Thyroid gland (tissue), 4 donors: Measurements from ENCODE around the gene PCDH15. TPM values are rescaled to one million over a fixed set of nuclear protein-coding genes. Genes with fewer than 3 reads are reported as not detected.

Source experiments
- DNase-seq, 2 donors: peaks; one replicate each; pipeline ENCODE4 v3.0.0-alpha.2; 2019
- H3K27ac ChIP-seq, 3 donors: fragments of 200-600 bp; sonication (generic); 1 replicate in 2 of 3; 2 replicates in 1 of 3; pipeline ENCODE4 v1.5.1; 2016 to 2019; ENCODE audit warnings: mild to moderate bottlenecking in 1 of 3, moderate library complexity in 1 of 3
- H3K27me3 ChIP-seq: fragments of 200-600 bp; sonication (generic); one replicate; pipeline ENCODE4 v1.5.1; 2019
- H3K36me3 ChIP-seq, 2 donors: fragments of 200-600 bp; sonication (generic); one replicate each; pipeline ENCODE4 v1.5.1; 2016 to 2019
- H3K4me1 ChIP-seq, 2 donors: fragments of 200-600 bp; sonication (generic); one replicate each; pipeline ENCODE4 v1.5.1; 2017 to 2019
- H3K4me3 ChIP-seq, 3 donors: fragments of 200-600 bp; sonication (generic); replicated peaks in 1 of 3; 1 replicate in 2 of 3; 2 replicates in 1 of 3; pipeline ENCODE4 v1.5.1; 2016; ENCODE audit warnings: mild to moderate bottlenecking in 1 of 3
- H3K9me3 ChIP-seq: fragments of 200-600 bp; sonication (generic); one replicate; pipeline ENCODE4 v1.5.1; 2017
- POLR2A ChIP-seq, 2 donors: fragments of 450-650 bp; IDR thresholded peaks; one replicate each; pipeline ENCODE4 v1.6.1; 2017; ENCODE audit warnings: antibody characterized with exemption in 2 of 2, mild to moderate bottlenecking in 2 of 2, moderate library complexity in 1 of 2
- WGBS, 2 donors: methylation state at CpG; one replicate each; pipeline ENCODE4 v1.1.5; 2017; 5-methylcytosine and 5-hydroxymethylcytosine counted together
- intact Hi-C: fragments of 100-400 bp; cut with DNase I; formaldehyde crosslinking; loops from one replicate; pipeline ENCODE4 v1.15.1; 2023
- total RNA-seq, 4 donors: library from RNA; depleted of rRNA; stranded (reverse); fragments of >200 nt; gene quantifications; one replicate each; pipeline ENCODE4 v1.2.3, GENCODE V29; 2016
- TF ChIP-seq, protein P1 (sequence below), 6 experiments: fragments of 200-600 bp in 3 of 6; fragments of 450-650 bp in 3 of 6; sonication (generic) in 3 of 6; IDR thresholded peaks; one replicate each; pipeline ENCODE4 v1.5.1; 2016 to 2019; ENCODE audit warnings: antibody characterized with exemption in 6 of 6, mild to moderate bottlenecking in 2 of 6, inconsistent platforms in 1 of 6, moderate library complexity in 1 of 6

Gene PCDH15
- total RNA-seq, 4 donors from 2014 or later, result not detected

DNA sequence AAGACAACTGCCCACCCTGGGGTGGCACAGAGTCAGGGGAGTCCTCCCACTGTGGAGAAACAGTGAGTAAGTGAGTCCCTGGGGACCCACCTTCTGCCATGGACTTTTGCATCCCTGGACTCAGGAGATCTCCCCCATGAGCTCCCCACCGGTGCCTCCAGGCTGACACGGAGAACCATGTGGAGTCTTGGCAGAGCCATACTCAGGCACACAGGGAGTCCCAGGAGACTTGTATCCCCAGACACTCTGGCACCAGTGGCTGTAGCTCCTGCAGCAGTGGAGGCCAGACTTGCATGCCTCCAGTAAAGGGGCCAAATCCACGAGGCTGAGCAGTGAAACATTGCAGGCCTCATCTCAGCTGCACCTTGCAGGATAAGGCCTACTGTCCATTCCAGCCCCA is 791.4 kb downstream of the PCDH15 start:
- no peak for DNase-seq
- no peak for TF ChIP-seq POLR2A (IDR thresholded peaks at IDR 0.05)
- TF ChIP-seq, protein P1, sequence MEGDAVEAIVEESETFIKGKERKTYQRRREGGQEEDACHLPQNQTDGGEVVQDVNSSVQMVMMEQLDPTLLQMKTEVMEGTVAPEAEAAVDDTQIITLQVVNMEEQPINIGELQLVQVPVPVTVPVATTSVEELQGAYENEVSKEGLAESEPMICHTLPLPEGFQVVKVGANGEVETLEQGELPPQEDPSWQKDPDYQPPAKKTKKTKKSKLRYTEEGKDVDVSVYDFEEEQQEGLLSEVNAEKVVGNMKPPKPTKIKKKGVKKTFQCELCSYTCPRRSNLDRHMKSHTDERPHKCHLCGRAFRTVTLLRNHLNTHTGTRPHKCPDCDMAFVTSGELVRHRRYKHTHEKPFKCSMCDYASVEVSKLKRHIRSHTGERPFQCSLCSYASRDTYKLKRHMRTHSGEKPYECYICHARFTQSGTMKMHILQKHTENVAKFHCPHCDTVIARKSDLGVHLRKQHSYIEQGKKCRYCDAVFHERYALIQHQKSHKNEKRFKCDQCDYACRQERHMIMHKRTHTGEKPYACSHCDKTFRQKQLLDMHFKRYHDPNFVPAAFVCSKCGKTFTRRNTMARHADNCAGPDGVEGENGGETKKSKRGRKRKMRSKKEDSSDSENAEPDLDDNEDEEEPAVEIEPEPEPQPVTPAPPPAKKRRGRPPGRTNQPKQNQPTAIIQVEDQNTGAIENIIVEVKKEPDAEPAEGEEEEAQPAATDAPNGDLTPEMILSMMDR (IDR thresholded peaks at IDR 0.05), result no peak
- Histone ChIP-seq H3K27ac (no peak overlapping the region), H3K36me3 (no peaks in the 10 kb centered on the region), H3K9me3 (no peaks in the 10 kb centered on the region), H3K4me3 (no peak overlapping the region), H3K4me1 (no peaks in the 10 kb centered on the region), H3K27me3 (no peaks in the 10 kb centered on the region)
- intact Hi-C loops, result no loop called here
- 75 to 82% methylated on average over 3 of the region's 3 CpGs for WGBS, 2 donors

- no peak for TF ChIP-seq POLR2A (IDR thresholded peaks at IDR 0.05)
- TF ChIP-seq, protein P1 (IDR thresholded peaks at IDR 0.05), result no peak
- Histone ChIP-seq H3K4me1 (no peaks in the 10 kb centered on the region), H3K27ac (no peak overlapping the region), H3K27me3 (no peaks in the 10 kb centered on the region), H3K9me3 (no peaks in the 10 kb centered on the region), H3K36me3 (no peaks in the 10 kb centered on the region), H3K4me3 (no peak overlapping the region)
- no peak for DNase-seq
- intact Hi-C loops, result no loop called here
- WGBS, 2 donors, result 89 to 91% methylated on average over 1 of the region's 1 CpG
These were observed 799.0 kb downstream of the PCDH15 start for GRCh38 chr10:54002077-54002476.

DNA sequence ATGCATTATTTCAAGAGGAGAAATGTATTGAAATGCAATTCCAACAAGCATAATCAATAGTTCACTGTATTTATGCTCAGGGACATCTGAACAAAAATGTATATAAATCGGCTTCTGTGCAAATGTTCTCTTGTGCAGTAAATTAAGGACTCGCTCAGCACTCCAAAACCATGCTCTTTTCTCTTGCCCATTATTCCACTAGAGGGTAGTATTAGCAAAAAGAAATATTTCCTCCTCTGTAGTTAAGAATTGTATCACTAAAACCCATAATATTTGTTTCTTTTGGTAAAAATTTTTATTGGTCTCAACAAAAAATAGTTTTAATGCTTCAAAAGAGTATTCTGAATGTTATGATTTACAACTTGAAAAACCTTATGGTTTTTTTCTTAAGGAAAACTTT is 803.1 kb downstream of the PCDH15 start:
- Histone ChIP-seq H3K36me3 (no peaks in the 10 kb centered on the region), H3K9me3 (no peaks in the 10 kb centered on the region), H3K27ac (no peak overlapping the region), H3K4me1 (no peaks in the 10 kb centered on the region), H3K27me3 (no peaks in the 10 kb centered on the region), H3K4me3 (no peak overlapping the region)
- DNase-seq, result no peak
- intact Hi-C loops, result no loop called here
- 46 to 52% methylated on average over 2 of the region's 2 CpGs for WGBS, 2 donors
- TF ChIP-seq, protein P1 (IDR thresholded peaks at IDR 0.05), result peak in 3 of 6 experiments; percentile 38 to 49 (median 46)
- TF ChIP-seq POLR2A (IDR thresholded peaks at IDR 0.05), result no peak

GRCh38 chr10:53990799-53991238 is 810.2 kb downstream of the PCDH15 start:
- Histone ChIP-seq H3K36me3 (no peaks in the 10 kb centered on the region), H3K9me3 (no peaks in the 10 kb centered on the region), H3K4me3 (no peak overlapping the region), H3K27me3 (no peaks in the 10 kb centered on the region), H3K4me1 (no peaks in the 10 kb centered on the region), H3K27ac (no peak overlapping the region)
- no peak for DNase-seq
- TF ChIP-seq, protein P1 (IDR thresholded peaks at IDR 0.05), result no peak
- TF ChIP-seq POLR2A (IDR thresholded peaks at IDR 0.05), result no peak
- WGBS, 2 donors, result 75 to 91% methylated on average over 4 to 18 of the region's 28 CpGs
- intact Hi-C loops, result no loop called here

DNA sequence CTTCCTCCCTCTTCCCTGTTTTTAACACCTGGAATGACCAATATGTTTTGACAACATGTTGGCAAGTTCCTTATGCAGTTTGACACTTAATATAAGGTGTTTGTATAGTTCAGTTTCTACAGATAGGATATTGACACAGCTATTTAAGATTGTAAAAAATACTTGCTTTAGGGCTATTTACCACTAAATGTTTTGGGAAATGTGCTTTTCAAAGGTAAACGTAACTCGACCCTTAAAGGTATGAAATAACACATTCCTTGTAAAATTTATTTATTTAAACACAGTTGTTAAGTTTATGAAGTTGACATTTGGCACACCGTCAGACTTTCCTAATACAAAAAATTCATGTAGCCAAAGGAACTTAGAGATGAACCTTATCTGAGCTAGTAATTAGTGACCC is 817.6 kb downstream of the PCDH15 start:
- TF ChIP-seq, protein P1 (IDR thresholded peaks at IDR 0.05), result no peak
- no peak for TF ChIP-seq POLR2A (IDR thresholded peaks at IDR 0.05)
- no peaks in the 10 kb centered on the region for H3K36me3 ChIP-seq
- no peak overlapping the region for H3K4me3 ChIP-seq
- no peak overlapping the region for H3K27ac ChIP-seq
- no peak for DNase-seq
- 73 to 77% methylated on average over 3 of the region's 3 CpGs for WGBS, 2 donors
- H3K27me3 ChIP-seq, result no peaks in the 10 kb centered on the region
- intact Hi-C loops, result no loop called here
- no peaks in the 10 kb centered on the region for H3K9me3 ChIP-seq
- no peaks in the 10 kb centered on the region for H3K4me1 ChIP-seq
